OCI-LY3 (cell line): ENCODE measurements around the gene DNAJC6.

Experiments
- H2AFZ ChIP-seq: fragments of 200-600, 300-600 bp; shearing (Covaris generic); 2 replicates; pipeline ENCODE4 v1.6.0; 2014; ENCODE audit warnings: antibody characterized with exemption, low read depth, low read length
- H3K27ac ChIP-seq: fragments of 200-600, 300-600 bp; sonication (generic); 2 replicates; pipeline ENCODE4 v1.5.1; 2014; ENCODE audit warnings: mild to moderate bottlenecking, low read length, moderate library complexity, mixed read lengths
- H3K27me3 ChIP-seq: fragments of 200-600, 300-600 bp; sonication (generic); 2 replicates; pipeline ENCODE4 v1.6.1; 2014; ENCODE audit warnings: low read depth, low read length, mixed read lengths
- H3K36me3 ChIP-seq: fragments of 200-600, 300-600 bp; sonication (generic); replicated peaks from 2 replicates; pipeline ENCODE3; 2014; ENCODE audit warnings: low read depth, low read length, mixed read lengths
- H3K4me1 ChIP-seq: fragments of 300-600, 200-600 bp; sonication (generic); 2 replicates; pipeline ENCODE4 v1.6.1; 2014; ENCODE audit warnings: low read length, mixed read lengths
- H3K4me2 ChIP-seq: fragments of 200-600, 300-600 bp; sonication (generic); 2 replicates; pipeline ENCODE4 v1.6.1; 2014; ENCODE audit warnings: low read length, mixed read lengths
- H3K4me3 ChIP-seq: fragments of 300-600, 200-600 bp; sonication (generic); 2 replicates; pipeline ENCODE4 v1.5.1; 2014; ENCODE audit warnings: antibody characterized with exemption, mild to moderate bottlenecking, low read length, moderate library complexity
- H3K79me2 ChIP-seq: fragments of 300-600, 200-600 bp; shearing (Covaris generic); 2 replicates; pipeline ENCODE4 v1.6.1; 2014; ENCODE audit warnings: mild to moderate bottlenecking, low read length, mixed read lengths
- H3K9ac ChIP-seq: fragments of 300-600, 200-600 bp; shearing (Covaris generic); 2 replicates; pipeline ENCODE4 v1.6.0; 2014; ENCODE audit warnings: mild to moderate bottlenecking, low read length, moderate library complexity
- H3K9me3 ChIP-seq: fragments of 200-600, 300-600 bp; shearing (Covaris generic); 2 replicates; pipeline ENCODE4 v1.6.1; 2014; ENCODE audit warnings: low read length, mixed read lengths; ENCODE audit not compliant: insufficient read depth
- H4K20me1 ChIP-seq: fragments of 200-600, 300-600 bp; sonication (generic); 2 replicates; pipeline ENCODE4 v1.6.1; 2016; ENCODE audit warnings: low read length, mixed read lengths; ENCODE audit not compliant: insufficient read depth
- CTCF ChIP-seq: fragments of 200-600, 300-600 bp; sonication (generic); IDR thresholded peaks from 2 replicates; pipeline ENCODE4 v1.5.1; 2014; ENCODE audit warnings: antibody characterized with exemption, low read length, low read depth
- EZH2phosphoT487 ChIP-seq: fragments of 200-600 bp; shearing (Covaris generic); IDR thresholded peaks from 2 replicates; pipeline ENCODE4 v1.6.1; 2018; ENCODE audit warnings: antibody characterized with exemption, mixed run types, low read depth

The DNAJC6 gene

GRCh38 chr1:65277605-65278347 lies 31.6 kb upstream of the DNAJC6 start:
- Histone ChIP-seq H3K4me1 (no peaks in the 10 kb centered on the region), H3K36me3 (no peaks in the 10 kb centered on the region), H3K27ac (no peak overlapping the region), H3K4me2 (no peak overlapping the region), H3K9me3 (no peaks in the 10 kb centered on the region), H3K79me2 (no peaks in the 10 kb centered on the region), H3K27me3 (no peaks in the 10 kb centered on the region), H2AFZ (no peak overlapping the region), H3K4me3 (no peak overlapping the region), H3K9ac (no peak overlapping the region), H4K20me1 (no peaks in the 10 kb centered on the region)
- TF ChIP-seq CTCF (no peak), EZH2phosphoT487 (no peak)

- H3K36me3 ChIP-seq: no peaks in the 10 kb centered on the region
- H3K4me3 ChIP-seq: no peak overlapping the region
- no peak overlapping the region for H3K9ac ChIP-seq
- H3K79me2 ChIP-seq: no peaks in the 10 kb centered on the region
- H3K4me2 ChIP-seq: no peak overlapping the region
- H3K9me3 ChIP-seq: no peaks in the 10 kb centered on the region
- TF ChIP-seq CTCF (no peak), EZH2phosphoT487 (no peak)
- no peaks in the 10 kb centered on the region for H3K4me1 ChIP-seq
- H4K20me1 ChIP-seq: no peaks in the 10 kb centered on the region
- no peak overlapping the region for H3K27ac ChIP-seq
- H2AFZ ChIP-seq: no peak overlapping the region
- H3K27me3 ChIP-seq: no peaks in the 10 kb centered on the region
Observed at GRCh38 chr1:65278376-65279069, 30.8 kb upstream of the DNAJC6 start.

GRCh38 chr1:65279070-65279779 lies 30.1 kb upstream of the DNAJC6 start:
- no peaks in the 10 kb centered on the region for H3K4me1 ChIP-seq

More at GRCh38 chr1:65279070-65279779, 30.1 kb upstream of the DNAJC6 start:
- Histone ChIP-seq H3K9me3 (no peaks in the 10 kb centered on the region), H3K27me3 (no peaks in the 10 kb centered on the region), H3K9ac (no peak overlapping the region), H2AFZ (no peak overlapping the region), H3K27ac (no peak overlapping the region), H3K79me2 (no peaks in the 10 kb centered on the region), H3K4me3 (no peak overlapping the region), H3K4me2 (no peak overlapping the region), H4K20me1 (no peaks in the 10 kb centered on the region), H3K36me3 (no peaks in the 10 kb centered on the region)
- no peak for TF ChIP-seq CTCF
- TF ChIP-seq EZH2phosphoT487: no peak
